Uterus (tissue), 4 donors: ENCODE data around the gene MCEE. TPM values are rescaled to one million over a fixed set of nuclear protein-coding genes. Genes with fewer than 3 reads are reported as not detected.
A peak's percentile ranks its signal among the peaks of the same experiment; 100 is the strongest.

Source experiments
- DNase-seq, 2 donors: peaks; one replicate each; pipeline ENCODE4 v3.0.0-alpha.2; 2019 to 2020
- H3K27ac ChIP-seq, 2 donors: fragments of 200-600 bp; sonication (generic); 1 replicate in 1 of 2; 2 replicates in 1 of 2; pipeline ENCODE4 v1.5.1; 2016 to 2018
- H3K27me3 ChIP-seq, 2 donors: fragments of 200-600 bp; sonication (generic); one replicate each; pipeline ENCODE4 v1.5.1; 2018 to 2019; ENCODE audit warnings: control low read depth in 1 of 2
- H3K36me3 ChIP-seq, 2 donors: fragments of 200-600 bp; sonication (generic); one replicate each; pipeline ENCODE4 v1.5.1; 2019; ENCODE audit warnings: control low read depth in 1 of 2
- H3K4me1 ChIP-seq, 2 donors: fragments of 200-600 bp; sonication (generic); one replicate each; pipeline ENCODE4 v1.5.1; 2018 to 2019; ENCODE audit warnings: control low read depth in 1 of 2
- H3K4me3 ChIP-seq, 2 donors: fragments of 200-600 bp; sonication (generic); 1 replicate in 1 of 2; 2 replicates in 1 of 2; pipeline ENCODE4 v1.5.1; 2018 to 2019; ENCODE audit warnings: mild to moderate bottlenecking in 1 of 2
- H3K9me3 ChIP-seq, 2 donors: fragments of 200-600 bp; sonication (generic); one replicate each; pipeline ENCODE4 v1.5.1; 2019; ENCODE audit warnings: control low read depth in 1 of 2
- POLR2A ChIP-seq, 2 donors: fragments of 450-650 bp; IDR thresholded peaks; one replicate each; pipeline ENCODE4 v1.6.1; 2016; ENCODE audit warnings: antibody characterized with exemption in 2 of 2, mild to moderate bottlenecking in 1 of 2, moderate library complexity in 1 of 2
- intact Hi-C: fragments of 100-400 bp; cut with DNase I; formaldehyde crosslinking; loops from one replicate; pipeline ENCODE4 v1.15.1; 2023; ENCODE audit warnings: low total_unique reads
- total RNA-seq, 4 donors: library from RNA; depleted of rRNA in 3 of 4; stranded (reverse); fragments of >200 nt in 3 of 4; gene quantifications; one replicate each; pipeline versions ENCODE4 v1.1.0 to v1.2.4, GENCODE V29; 2014 to 2023
- TF ChIP-seq, protein P1 (sequence below), 4 experiments: fragments of 200-600 bp in 2 of 4; fragments of 450-650 bp in 2 of 4; sonication (generic) in 2 of 4; IDR thresholded peaks; one replicate each; pipeline ENCODE4 v1.5.1; 2016 to 2019; ENCODE audit warnings: antibody characterized with exemption in 4 of 4, mild to moderate bottlenecking in 2 of 4, moderate library complexity in 1 of 4
- donor health status: DM: yes; HTN: yes; CAD: no.

MCEE gene
- total RNA-seq, 4 donors from 2014 or later = 9.5 to 40.0 (median 23.2) TPM; not detected in 1

DNA sequence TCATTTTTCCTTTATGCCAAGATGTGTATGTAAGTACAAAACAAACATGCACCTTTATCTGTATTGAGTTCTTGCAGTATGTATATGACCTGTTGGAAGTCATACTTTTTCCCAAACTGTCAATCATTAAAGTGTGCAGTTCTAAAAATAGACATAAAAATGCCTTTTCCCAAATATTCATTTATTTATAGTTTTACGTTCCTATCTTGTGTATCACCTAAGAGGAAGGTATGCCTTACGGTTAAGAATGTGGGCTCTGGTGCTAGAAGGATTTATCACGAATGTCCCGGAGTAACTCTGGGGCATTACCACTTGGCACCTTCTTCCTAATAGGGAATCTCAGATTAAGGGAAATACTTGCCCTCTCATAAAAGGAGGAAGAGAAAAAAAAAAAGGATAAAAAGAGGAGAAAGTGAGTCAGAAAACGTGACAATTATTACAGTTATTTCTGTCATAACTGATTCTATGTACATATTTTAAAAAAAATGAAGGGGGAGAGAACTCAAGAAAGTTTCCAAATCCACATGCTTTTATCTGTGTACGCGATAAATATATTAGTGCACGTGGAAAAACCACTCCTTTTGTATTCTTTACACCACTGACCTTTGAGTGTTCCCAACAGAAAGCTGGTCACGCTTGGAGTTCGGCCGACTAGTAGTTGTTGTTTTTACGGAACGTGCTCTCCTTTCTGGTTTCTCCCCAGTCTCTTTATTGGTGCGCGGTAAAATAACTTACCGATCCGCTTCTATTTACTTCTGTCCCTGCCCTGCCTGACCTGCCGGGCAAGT is 721 bp downstream of the MCEE start:
- no peak for TF ChIP-seq POLR2A (IDR thresholded peaks at IDR 0.05)
- TF ChIP-seq, protein P1, sequence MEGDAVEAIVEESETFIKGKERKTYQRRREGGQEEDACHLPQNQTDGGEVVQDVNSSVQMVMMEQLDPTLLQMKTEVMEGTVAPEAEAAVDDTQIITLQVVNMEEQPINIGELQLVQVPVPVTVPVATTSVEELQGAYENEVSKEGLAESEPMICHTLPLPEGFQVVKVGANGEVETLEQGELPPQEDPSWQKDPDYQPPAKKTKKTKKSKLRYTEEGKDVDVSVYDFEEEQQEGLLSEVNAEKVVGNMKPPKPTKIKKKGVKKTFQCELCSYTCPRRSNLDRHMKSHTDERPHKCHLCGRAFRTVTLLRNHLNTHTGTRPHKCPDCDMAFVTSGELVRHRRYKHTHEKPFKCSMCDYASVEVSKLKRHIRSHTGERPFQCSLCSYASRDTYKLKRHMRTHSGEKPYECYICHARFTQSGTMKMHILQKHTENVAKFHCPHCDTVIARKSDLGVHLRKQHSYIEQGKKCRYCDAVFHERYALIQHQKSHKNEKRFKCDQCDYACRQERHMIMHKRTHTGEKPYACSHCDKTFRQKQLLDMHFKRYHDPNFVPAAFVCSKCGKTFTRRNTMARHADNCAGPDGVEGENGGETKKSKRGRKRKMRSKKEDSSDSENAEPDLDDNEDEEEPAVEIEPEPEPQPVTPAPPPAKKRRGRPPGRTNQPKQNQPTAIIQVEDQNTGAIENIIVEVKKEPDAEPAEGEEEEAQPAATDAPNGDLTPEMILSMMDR (IDR thresholded peaks at IDR 0.05) = no peak
- intact Hi-C loops = loop anchor here (10.0 kb wide), 1 partner anchor 55 kb away; no protein-coding TSS in a partner anchor
- Histone ChIP-seq H3K36me3 (no peaks in the 10 kb centered on the region), H3K9me3 (no peaks in the 10 kb centered on the region), H3K27ac (peak overlapping the region; percentile 88 to 93), H3K27me3 (no peaks in the 10 kb centered on the region), H3K4me3 (peak overlapping the region; percentile 90 to 99), H3K4me1 (peaks cover 6 to 11% of the 10 kb centered on the region in 2 donors)
- DNase-seq = no peak

- TF ChIP-seq POLR2A (IDR thresholded peaks at IDR 0.05) = no peak
- TF ChIP-seq, protein P1 (IDR thresholded peaks at IDR 0.05) = no peak
- no peaks in the 10 kb centered on the region for H3K9me3 ChIP-seq
- intact Hi-C loops = loop anchor here (10.0 kb wide), 1 partner anchor 52 kb away; no protein-coding TSS in a partner anchor
- H3K27me3 ChIP-seq = no peaks in the 10 kb centered on the region
- no peak for DNase-seq
- H3K4me3 ChIP-seq = no peak overlapping the region
- H3K4me1 ChIP-seq = peaks cover 4 to 8% of the 10 kb centered on the region in 2 donors
- H3K36me3 ChIP-seq = no peaks in the 10 kb centered on the region
- no peak overlapping the region for H3K27ac ChIP-seq
Measured at GRCh38 chr2:71126957-71127356, 3.1 kb downstream of the MCEE start.

DNA sequence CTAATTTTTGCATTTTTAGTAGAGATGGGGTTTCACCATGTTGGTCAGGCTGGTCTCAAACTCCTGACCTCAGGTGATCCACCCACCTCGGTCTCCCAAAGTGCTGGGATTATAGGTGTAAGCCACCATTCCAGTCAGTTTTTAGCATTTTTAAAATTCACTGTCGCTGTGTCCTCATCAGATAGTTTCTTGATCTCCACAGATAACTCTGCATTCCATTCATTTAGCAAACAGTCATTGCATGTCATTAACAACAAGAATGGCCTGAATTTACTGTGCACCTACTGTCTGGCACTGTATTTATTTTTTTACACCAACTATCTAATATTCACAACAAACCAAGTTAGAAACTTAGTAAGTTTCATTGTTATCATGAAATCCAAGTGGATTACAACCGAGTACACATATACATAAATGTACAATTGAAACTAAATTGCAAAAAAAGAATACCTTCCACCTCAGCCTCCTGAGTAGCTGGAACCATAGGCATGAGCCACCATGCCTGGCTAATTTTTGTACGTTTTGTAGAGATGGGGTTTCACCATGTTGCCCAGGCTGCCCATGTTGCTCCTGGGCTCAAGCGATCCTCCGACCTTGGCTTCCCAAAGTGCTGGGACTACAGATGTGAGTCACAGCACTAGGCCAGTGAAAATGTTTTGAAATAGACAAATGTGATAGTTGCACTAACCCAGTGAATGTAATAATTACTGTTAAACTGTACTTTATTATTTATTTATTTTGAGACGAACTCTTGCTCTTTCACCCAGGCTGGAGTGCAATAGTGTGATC is 4.3 kb downstream of the MCEE start:
- intact Hi-C loops = loop anchor here (10.0 kb wide), 1 partner anchor 51 kb away; no protein-coding TSS in a partner anchor
- TF ChIP-seq, protein P1 (IDR thresholded peaks at IDR 0.05) = no peak
- no peak for TF ChIP-seq POLR2A (IDR thresholded peaks at IDR 0.05)
- Histone ChIP-seq H3K36me3 (no peaks in the 10 kb centered on the region), H3K4me1 (no peaks in the 10 kb centered on the region), H3K27me3 (no peaks in the 10 kb centered on the region), H3K9me3 (no peaks in the 10 kb centered on the region), H3K27ac (no peak overlapping the region), H3K4me3 (no peak overlapping the region)
- no peak for DNase-seq

GRCh38 chr2:71122387-71123298 is 7.4 kb downstream of the MCEE start:
- TF ChIP-seq, protein P1 (IDR thresholded peaks at IDR 0.05) = no peak
- TF ChIP-seq POLR2A (IDR thresholded peaks at IDR 0.05) = no peak
- Histone ChIP-seq H3K9me3 (no peaks in the 10 kb centered on the region), H3K27me3 (no peaks in the 10 kb centered on the region), H3K4me3 (no peak overlapping the region), H3K27ac (no peak overlapping the region), H3K36me3 (no peaks in the 10 kb centered on the region), H3K4me1 (no peaks in the 10 kb centered on the region)
- intact Hi-C loops = loop anchor here (10.0 kb wide), 1 partner anchor 48 kb away; no protein-coding TSS in a partner anchor
- no peak for DNase-seq
